ENCODE results near the gene BRPF3. TPM values are rescaled to one million over a fixed set of nuclear protein-coding genes. Genes with fewer than 3 reads are reported as not detected.

BRPF3 gene
- total and polyA plus RNA-seq, 9 of the 15 experiments (the other 6 are each of a cell fraction or from before 2014, with no cell fraction given) = 2.2 to 19.3 (median 8.0) TPM

- BruUV-seq (replicated peaks) = no TSS peak
- H3K4me1 ChIP-seq (replicated peaks in 1 of 2; ENCODE audit: control insufficient read depth in 2 of 2, insufficient read depth in 2 of 2, low read length in 2 of 2) = no peaks in the 10 kb centered on the region
- intact Hi-C loops (cut with micrococcal nuclease) (no loop called here), in situ Hi-C loops (cut with MboI) (no loop called here)
- FAIRE-seq (no peak), ATAC-seq (no peak), DNase-seq (ENCODE audit: extremely low read depth in 1 of 4, low spot score in 3 of 4) (no peak)
- no peaks in the 10 kb centered on the region for H3K9me1 ChIP-seq (ENCODE audit: control insufficient read depth, insufficient read depth, low read length)
- no peak overlapping the region for H3K27ac ChIP-seq (ENCODE audit: extremely low read depth, low read depth, low read length)
- no peak overlapping the region for H3K4me2 ChIP-seq (ENCODE audit: insufficient read depth, low read length)
- no peaks in the 10 kb centered on the region for H3K27me3 ChIP-seq (ENCODE audit: control insufficient read depth in 2 of 2, insufficient read depth in 2 of 2, low read length in 2 of 2)
- ChIA-PET CTCF (ENCODE audit: low intra/inter-chr PET ratio) (no interaction called here), POLR2A (interaction anchor here (0.6 to 1.4 kb wide), 3 partner anchors 10 to 32 kb away, joined by 3 to 6 read pairs (median 4); no protein-coding TSS in a partner anchor)
- peak overlapping the region in 1 of 2 experiments; percentile 43; a peak in 1 of 4 replicates for H3K9ac ChIP-seq (ENCODE audit: insufficient read depth in 1 of 2, low read depth in 2 of 2, low read length in 2 of 2)
- no peaks in the 10 kb centered on the region for H3K79me2 ChIP-seq (ENCODE audit: control insufficient read depth, insufficient read depth, low read length)
- no peaks in the 10 kb centered on the region for H3K9me3 ChIP-seq (replicated peaks; ENCODE audit: control insufficient read depth, insufficient read depth, low read depth, low read length)
- peaks cover 79% of the 10 kb centered on the region for H3K36me3 ChIP-seq (ENCODE audit: control insufficient read depth, insufficient read depth, low read length)
- 77% methylated on average over 11 of the region's 18 CpGs for WGBS (ENCODE audit: insufficient coverage, low coverage, missing lambda C conversion rate)
- no peaks in the 10 kb centered on the region; the same call in 1 of the 2 replicates for H4K20me1 ChIP-seq (replicated peaks; ENCODE audit: control insufficient read depth, insufficient read depth, low read length)
- H3K4me3 ChIP-seq = no peak overlapping the region
- no peak overlapping the region for H2AFZ ChIP-seq (ENCODE audit: low read depth, low read length)
- no peak for TF ChIP-seq TAF1 (IDR thresholded peaks at IDR 0.05; ENCODE audit: control insufficient read depth, extremely low read depth, insufficient read depth, low read length, severe bottlenecking)
- TF ChIP-seq SRSF7 (optimal IDR thresholded peaks at IDR 0.05; ENCODE audit: low read depth, low read length) = no peak
- no peak for TF ChIP-seq ZNF518B (CRISPR knock-in tag; IDR thresholded peaks at IDR 0.05)
- TF ChIP-seq ELF4 (CRISPR knock-in tag; IDR thresholded peaks at IDR 0.05) = no peak
- TF ChIP-seq GTF2F1 (IDR thresholded peaks at IDR 0.05; ENCODE audit: low read depth, low read length) = no peak
- no peak for TF ChIP-seq GTF3C2 (IDR thresholded peaks at IDR 0.05; ENCODE audit: borderline replicate concordance, extremely low read depth, insufficient read length)
- no peak for TF ChIP-seq ZBTB9 (CRISPR knock-in tag; IDR thresholded peaks at IDR 0.05)
- no peak for TF ChIP-seq CLOCK (CRISPR knock-in tag; IDR thresholded peaks at IDR 0.05; ENCODE audit: borderline replicate concordance)
- no peak for TF ChIP-seq ZBED1 (IDR thresholded peaks at IDR 0.05)
These were observed 14.5 kb downstream of the BRPF3 start for GRCh38 chr6:36210886-36211595.
